Occipital lobe (tissue), 2 donors: ENCODE data around the gene FRMD5. TPM values are rescaled to one million over a fixed set of nuclear protein-coding genes. Genes with fewer than 3 reads are reported as not detected.
"Not testable (repeated sequence)": the region's sequence is repeated elsewhere in the genome, so short reads cannot be mapped to it uniquely, and the experiment has no call there.

ENCODE experiments used
- DNase-seq: peaks from one replicate; lab custom pipeline; 2025; lab: John Stamatoyannopoulos, UW
- total RNA-seq: library from RNA; depleted of rRNA; stranded (reverse); fragments of >200 nt; gene quantifications from one replicate; pipeline ENCODE4 v1.2.3, GENCODE V29; 2014

Gene FRMD5
- total RNA-seq, 1 donor from 2014 or later, result 29.2 TPM

DNA sequence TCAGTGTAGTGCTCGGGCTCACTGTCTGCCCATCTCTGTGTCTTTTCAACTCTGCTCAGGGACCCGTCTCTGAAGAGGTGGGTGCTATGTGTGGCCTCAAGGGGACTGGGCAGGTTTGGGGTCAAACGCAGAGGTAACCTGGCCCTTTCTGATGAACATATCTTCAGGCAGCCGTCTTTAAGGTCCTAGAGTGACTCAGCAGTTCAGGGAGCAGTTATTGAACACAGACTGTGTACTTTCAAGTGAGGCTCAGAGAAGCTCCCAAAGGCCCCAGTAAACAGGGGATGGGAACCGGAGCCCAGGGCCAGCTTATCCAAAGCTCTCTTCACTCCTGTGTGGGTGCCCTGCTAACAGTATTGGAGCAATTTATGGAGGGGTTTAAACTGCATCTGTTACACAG, 295.1 kb downstream of the FRMD5 start:
- no peak for DNase-seq

DNA sequence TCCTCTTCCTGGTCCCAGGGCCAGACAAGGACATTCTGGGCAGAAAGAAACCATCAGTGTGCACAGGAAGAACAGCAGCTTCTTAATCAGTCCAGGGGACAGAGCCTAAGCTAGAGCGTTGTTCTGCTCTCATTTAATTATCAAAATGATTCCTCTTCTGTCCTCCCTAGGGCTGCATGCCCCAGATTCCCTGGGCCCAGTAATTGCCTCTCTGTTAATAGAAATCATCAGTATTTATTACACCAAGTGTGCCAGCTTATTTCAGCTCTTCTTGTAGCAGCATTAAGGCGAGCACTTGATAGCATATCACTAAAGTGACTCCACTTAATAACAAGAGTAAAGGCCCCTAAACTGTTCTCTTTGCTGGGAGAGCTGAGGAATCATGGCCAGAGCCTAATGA, 296.2 kb downstream of the FRMD5 start:
- no peak for DNase-seq

DNA sequence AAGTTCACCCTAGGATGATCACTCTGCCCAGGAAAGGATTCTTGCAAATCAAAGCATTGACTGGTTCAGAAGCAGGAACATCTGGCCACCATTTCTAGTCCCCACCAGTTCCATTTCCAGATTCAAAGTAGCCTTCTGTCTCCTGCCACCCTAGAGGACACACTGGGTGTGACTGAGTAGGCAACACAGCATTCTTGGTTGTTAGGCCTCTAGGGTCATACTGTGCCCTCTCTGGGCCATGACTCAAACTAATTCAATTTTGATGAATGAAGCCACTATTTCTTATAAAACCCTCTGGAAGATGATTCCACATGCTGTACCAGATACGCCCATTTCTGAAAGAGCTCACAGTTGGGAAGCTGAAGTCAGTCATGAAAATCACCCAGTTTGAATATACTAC, 298.5 kb downstream of the FRMD5 start:
- DNase-seq, result no peak

DNA sequence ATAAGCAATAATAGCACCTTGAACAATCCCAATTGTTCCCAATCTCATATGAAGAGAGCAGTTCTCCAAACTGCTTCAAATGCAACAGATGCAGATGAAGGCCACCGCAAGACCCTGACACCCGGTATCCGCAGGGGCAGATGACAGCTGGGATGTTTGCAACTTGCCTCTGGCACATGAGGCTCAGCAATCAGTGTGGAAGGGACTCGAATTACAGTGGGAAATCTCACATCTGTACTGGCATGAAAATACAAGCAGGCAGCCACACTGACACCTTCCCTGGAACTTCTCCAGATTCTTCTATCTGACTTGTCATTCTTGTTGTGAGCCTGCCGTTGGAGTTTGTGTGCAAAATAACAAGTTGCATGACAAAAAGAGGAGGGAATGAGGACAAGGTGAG, 299.5 kb downstream of the FRMD5 start:
- DNase-seq, result no peak

DNA sequence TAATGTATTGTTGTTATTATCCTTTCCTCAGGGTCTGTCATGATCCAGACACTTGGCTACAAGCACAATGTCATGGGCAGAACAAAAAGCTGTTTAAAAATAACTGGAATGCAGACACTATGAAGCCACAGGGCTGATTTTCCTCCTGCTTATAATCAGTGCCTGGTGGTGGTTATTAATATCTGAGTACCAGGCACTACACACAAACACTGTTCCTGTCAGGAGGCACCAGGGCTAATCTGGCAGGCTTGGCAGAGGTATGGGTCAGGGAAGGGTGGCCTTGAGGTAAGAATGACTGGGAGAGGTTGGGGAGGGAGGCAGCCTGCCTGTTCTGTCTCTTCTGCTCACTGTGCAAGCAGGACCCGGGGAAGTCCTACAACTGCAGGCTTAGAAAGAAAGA, 301.1 kb downstream of the FRMD5 start:
- DNase-seq, result no peak

DNA sequence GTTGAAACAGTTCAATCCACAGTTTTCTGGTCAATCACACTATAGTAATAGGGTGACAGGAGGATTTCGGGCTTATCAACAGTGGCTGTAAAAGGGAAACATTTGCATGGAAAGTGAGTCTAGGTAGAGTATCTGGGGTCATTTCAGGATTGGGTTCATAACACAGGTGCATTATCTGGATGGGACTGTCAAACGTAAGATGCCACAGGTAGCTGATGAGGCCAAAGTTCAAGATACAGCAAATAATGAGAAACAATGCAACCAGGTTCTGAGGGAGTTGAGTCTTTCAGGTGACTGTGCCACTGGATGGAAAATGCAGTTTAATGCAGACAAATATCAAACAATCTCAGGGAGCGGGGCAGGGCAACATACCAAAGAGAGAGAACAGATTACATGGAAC, 306.0 kb downstream of the FRMD5 start:
- DNase-seq, result no peak

DNA sequence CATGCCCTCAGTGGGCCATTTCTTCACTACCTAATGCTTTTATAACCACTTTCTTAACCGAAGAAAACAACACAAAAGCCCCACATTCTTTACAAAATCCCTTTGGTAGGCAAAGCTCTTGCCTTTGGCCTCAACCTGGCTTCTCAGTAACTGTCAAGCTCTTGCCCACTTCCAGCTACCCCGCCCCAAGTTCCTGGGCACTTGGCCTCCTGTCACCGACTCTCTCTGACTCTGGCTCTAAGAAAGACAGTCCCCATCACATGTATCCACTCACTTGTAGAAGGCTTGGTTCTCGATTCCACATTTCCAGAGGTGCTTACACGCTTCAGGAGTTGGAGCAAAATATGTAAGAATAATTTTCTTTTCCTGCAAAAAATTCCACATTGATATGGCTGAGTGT, 307.2 kb downstream of the FRMD5 start:
- DNase-seq, result no peak

DNA sequence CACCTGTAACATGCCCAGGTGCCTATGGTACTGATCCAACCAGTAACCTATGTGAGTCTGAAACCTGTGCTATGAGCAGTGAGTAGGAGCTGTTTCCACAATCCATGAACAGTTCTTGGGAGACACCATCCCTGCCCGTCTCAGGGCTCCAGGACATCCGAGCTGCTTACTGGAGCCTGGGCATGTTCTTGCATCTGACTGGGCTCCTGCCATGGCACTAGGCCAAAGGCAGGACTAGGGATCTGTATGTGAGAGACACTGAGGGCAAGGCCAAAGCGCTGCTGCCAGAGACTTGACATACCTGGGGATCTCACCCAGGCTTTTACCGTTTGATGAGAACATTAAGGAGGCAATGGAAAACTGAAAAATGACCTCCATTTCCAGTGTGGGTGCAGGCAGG, 308.5 kb downstream of the FRMD5 start:
- no peak for DNase-seq

DNA sequence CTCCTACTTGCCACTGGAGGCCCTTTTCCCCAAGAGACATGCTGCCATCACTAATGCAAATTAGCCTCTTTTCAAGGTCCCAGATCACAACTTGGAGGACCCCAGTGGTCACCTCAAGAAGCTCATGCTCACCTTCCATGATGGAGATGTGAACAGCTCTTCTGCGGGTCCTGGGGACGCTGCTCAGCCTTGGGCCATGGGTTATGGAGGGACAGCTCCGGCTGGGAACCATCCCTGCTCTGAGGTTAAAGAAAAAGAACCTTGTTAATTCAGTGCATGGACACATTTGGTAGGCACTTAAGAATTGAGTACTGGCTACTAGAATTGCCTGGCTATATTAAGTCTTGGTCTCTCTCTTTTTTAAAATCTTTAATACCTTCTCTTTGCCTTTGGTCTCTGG, 311.5 kb downstream of the FRMD5 start:
- DNase-seq, result no peak

DNA sequence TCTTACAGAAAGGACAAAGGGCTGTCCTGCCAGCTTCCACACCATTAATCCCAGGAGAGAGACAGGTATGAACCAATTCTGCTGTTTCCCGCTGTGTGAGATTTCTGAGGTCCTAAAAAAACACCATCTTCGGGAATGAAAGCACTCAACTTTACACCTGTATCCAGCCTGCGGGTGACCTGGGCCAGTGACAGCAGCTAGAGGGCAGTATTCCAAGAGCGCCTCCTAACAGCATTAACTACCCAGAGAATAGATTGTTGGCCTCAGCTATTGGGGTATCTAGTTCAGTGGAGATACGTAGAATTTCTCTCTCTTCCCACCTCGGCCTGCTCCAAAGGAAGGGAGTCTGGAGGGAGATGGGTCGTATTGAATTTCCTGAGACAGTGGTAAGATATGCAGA, 313.1 kb downstream of the FRMD5 start:
- DNase-seq, result no peak

DNA sequence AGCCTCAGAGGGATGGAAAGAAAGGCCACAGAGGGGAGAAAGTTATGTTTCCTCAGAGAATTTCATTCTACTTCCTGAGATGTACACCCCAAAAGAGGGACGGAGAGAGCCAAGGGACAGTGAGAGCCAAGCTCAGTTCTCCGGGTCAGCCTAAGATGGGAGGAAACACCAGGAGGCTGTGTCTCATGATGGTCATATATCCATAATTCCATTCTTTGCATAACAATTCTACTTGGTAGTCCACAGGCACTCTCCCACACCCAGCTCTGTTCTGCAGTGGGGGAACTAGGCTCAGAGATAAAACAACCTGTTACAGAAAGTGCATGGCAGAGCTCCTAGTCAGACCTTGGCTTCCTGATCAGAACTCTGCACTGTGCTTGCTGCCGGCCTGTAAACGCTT, 313.8 kb downstream of the FRMD5 start:
- DNase-seq, result no peak

DNA sequence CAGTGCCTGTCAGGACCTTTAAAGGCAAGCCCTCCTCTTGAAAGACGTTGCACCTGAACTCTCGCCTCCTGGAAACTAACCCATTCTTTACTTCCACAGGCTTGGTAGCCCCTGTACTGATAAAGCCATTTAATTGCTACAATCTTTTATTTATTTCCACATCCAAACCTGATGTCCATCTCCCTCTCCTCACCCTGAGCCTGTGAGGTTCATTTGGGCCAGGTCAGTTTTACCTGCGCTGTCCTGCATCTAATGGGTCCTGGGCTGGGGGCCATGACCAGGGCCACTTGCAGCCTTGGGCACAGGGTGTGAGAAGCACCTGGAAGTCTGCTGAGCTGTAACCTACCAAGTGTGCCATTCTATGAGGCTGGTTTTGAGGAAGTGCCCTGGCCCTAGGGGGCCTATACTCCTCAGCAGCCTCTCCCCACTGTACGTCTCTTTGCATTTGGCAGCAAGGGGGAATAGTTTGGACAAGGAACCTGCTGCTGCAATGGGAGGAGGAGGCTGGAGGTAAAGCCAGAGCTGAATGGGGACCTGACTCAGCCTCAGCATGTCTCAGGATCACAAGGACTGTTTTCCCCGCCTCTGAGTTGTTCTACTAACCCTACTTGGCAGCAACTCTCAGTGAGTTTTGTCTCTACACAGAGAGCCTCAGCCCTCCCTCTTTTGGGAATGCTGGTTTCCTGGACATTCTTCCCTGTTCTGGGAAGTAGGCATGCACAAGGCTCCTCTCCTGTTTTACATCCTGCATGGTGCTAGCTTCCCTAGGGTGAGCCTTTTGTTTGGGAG, 314.5 kb downstream of the FRMD5 start:
- DNase-seq, result no peak

DNA sequence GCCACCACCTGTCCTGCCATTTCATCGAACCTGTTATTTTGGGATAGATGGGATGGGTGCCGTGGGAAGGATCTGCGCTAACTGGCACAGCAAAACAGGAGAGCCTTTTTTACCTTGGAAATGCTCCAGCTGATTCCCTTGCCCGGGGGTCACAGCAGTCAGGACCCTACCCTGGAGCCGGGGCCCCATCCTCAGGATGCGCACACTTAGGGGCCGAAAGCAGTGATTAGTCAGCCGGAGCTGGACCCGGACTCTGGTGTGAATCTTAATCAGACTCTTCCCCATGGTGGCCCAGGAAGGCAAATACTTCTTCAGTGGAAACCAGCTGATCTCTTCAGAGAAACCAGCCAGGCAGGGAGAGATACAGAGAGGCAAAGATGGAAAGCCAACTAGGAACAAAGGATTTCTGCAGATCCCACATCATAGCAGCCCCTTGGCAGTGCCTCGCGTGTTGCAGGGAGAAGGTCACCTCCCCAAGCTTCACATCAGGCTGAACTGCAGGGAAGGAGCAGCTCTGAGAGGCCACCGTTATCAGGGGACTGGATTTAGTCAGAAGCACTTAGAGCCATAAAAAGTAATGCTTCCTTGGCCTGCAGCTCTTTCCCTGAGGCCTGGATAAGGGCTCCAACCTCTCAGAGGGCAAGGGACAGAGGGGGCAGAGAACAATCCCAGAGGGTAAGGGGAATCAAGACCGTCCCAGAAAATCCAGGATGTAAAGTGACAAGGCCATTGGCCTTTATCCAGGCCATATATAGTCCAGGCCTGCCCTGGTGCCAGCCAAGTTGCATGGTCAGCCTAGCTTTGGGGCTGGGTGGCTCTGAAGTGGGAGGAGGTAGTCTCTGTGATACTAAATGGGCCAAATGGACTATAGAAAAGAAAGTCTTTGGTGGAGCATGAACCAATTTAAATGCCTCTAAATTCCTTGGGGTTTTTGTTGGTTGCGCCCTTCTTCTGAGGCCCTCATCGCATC, 315.4 kb downstream of the FRMD5 start:
- no peak for DNase-seq

DNA sequence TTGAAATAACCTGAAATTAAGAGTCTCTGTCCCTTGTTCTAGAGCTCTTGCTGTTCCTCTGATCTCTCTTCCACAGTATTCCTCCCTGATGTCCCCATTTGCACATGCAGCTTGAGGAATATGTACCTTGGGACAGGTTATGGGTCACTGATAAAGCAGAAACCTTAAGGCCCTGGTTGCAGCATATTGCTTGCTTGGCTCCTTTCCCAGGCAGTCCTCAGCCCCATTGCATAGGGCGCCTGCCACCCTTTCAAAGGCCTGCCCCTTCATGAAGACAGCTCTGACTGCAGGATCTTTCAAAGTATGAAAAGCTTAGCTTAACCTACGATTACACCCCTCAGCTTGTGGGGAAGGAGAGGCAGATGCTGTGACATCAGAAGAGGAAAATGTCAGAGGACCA, 316.6 kb downstream of the FRMD5 start:
- DNase-seq, result no peak

DNA sequence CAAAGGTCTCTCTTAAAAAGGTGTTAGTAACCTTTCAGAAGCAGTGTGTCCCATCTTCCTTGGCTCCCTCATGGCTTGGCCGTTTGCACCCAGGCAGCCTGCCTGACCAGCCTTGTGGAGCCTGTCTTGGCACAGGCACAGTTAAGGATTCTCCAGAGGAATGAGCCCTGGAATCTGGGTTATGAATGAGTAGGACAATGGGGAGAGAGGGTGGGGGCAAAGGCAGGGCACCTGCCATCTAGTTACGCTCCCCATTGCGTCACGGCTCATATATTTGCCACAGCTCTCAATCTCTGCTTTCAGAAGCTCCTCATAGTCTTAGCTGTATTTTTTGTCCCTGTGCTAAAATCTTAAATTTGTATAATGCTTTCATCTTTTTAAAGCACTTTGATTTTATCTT, 317.7 kb downstream of the FRMD5 start:
- DNase-seq, result no peak

DNA sequence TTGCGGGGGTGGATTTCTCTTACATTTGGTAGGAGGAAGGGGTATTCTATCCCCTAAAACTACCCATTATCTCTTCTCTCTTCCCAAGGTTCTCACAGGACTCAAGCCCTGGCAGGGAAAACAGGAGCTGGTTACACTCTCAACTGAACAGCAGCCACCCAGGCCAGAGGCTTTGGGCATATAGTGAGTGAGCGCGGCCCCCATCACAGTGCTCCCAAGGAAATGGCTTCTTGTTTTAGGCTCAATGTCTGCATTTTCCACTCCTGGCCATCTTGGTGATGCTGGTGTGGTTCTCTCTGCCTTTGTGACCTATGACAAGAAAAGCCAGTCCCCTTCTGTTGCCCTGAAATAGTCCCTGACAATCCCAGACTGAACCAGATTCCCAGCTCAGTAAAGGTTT, 318.2 kb downstream of the FRMD5 start:
- DNase-seq, result no peak

DNA sequence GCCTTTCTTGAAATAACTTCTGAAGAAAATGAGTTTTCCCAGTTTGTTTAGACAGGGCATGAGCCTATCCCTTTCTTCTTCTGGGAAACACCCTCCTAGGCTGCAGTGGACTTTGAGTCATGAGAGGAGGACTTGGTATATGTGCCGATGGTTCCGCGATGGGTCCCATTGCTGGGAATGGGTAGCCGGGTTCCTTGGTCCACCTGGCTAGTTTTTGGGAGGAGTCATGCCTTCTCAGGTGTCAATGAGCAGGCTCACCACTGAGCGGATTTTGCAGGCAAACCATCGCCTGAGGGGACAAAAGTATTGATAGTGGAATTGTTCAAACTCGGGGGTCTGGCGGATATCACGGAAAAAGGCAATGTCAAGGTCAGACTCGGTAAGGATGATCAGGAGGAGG, 321.4 kb downstream of the FRMD5 start:
- DNase-seq, result no peak

DNA sequence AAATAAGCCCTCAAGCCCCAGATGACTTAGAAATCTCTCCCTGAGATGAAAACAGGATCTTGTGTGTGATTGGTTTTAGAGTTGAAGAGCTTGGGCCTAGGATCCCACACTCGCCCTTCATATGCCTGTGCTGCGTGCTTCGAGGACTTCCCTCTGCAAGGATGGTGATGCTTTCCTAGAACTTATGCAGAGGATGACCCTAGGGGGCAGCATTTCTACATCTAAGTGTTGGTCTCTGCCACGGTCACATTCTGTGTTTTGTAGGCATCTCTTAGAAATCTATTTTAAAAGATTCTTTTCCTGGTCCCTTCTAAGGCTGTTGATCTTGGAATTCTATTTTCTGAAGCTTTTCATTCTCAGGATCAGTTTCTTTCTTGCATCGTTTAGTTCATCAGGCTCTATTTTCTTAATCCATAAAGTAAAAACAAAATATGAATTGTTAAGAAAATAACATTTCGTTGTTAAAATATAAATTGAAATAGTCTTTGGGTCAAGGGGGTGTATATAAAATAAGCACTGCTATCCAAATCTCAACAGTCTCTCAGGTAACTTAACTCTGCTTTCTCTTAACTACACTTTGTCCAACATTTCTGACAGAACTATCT, 322.6 kb downstream of the FRMD5 start:
- peak; percentile 47 for DNase-seq

DNA sequence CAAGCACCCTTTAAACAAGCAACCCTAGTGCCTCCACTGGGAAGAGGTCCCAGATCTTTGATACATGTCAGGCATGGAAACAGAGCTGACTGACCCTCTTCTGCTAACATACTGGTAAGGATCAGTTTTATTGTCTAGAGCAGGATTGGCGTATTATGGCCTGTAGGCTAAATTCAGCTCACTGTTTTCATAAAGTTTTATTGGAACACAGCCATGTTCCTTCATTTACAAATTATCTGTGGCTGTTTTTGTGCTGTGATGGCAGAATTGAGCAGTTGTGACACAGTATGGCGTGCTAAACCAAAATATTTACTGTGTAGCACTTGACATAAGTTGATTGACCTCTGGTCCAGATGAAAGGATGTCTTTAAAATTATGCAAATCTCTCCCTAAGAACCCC, 323.2 kb downstream of the FRMD5 start:
- no peak for DNase-seq

DNA sequence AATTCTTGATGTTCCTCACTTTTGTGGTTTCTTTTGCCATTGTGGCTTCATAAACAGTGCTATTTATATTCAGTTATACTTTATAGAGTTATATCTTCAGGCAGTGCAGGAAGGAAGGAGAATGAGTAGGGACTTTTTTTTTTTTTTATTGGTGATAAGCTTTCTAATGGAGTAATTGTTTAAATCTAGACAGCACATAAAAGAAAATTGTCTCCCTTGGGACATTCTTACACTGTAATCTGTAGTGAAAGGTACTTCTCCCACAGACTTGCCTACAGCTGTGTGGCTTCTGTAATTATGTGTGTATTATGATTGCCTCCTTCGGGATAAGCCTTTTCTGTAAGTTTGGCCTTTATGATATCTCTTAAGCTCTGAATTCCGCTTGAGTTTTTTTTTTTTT, 326.7 kb downstream of the FRMD5 start:
- DNase-seq, result no peak

DNA sequence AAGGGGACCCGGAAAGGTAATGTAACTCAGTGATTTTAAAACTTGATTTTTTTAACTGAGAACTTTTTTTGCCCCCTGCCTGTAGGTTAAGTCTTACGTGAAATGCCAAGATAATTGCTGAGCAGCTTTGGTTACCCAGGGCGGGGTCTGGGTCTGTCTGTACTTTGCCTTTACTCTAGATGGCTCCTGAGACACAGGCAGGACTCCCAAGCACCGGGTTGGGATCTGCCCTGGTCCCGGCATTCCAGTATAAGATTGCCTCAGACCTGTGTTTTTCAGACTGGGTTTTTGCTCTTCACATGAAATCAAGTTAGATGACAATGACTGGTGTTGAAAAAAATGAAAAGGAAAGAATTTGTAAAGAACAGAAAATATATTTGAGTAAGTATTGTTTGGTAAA, 328.0 kb downstream of the FRMD5 start:
- DNase-seq, result no peak

DNA sequence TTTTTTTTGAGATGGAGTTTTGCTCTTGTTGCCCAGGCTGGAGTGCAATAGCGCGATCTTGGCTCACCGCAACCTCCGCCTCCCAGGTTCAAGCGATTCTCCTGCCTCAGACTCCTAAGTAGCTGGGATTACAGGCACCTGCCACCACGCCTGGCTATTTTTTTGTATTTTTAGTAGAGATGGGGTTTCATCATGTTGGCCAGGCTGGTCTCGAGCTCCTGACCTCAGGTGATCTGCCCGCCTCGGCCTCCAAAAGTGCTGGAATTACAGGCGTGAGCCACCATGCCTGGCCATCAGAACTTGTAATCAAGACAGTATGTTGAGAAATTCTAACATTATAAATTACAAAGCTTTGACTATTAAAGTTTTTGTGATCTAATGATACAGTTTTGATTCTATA, 328.4 kb downstream of the FRMD5 start:
- not testable (repeated sequence) for DNase-seq
